Measurements from ENCODE around the gene KLHL42.
A peak's percentile ranks its signal among the peaks of the same experiment; 100 is the strongest.

KLHL42 gene

GRCh38 chr12:27777141-27777540 is 2.9 kb upstream of the KLHL42 start:
- no peak overlapping the region for H3K4me2 ChIP-seq (ENCODE audit: low read depth, low read length, poor library complexity, severe bottlenecking)
- peaks cover 6% of the 10 kb centered on the region for H4K20me1 ChIP-seq (ENCODE audit: insufficient read depth, low read length, poor library complexity, severe bottlenecking)
- no peak overlapping the region for H2AFZ ChIP-seq (ENCODE audit: low read length)
- no peaks in the 10 kb centered on the region for H3K9me3 ChIP-seq (ENCODE audit: insufficient read depth, low read depth, low read length)
- no peaks in the 10 kb centered on the region for H3K9me2 ChIP-seq (replicated peaks; ENCODE audit: low read depth, low read length)
- no peak overlapping the region for H3K9ac ChIP-seq (ENCODE audit: low read depth, low read length, poor library complexity, severe bottlenecking)
- peaks cover 20% of the 10 kb centered on the region for H3K79me2 ChIP-seq (ENCODE audit: insufficient read depth, low read length)
- no peak for TF ChIP-seq EZH2phosphoT487 (IDR thresholded peaks at IDR 0.05; ENCODE audit: borderline replicate concordance)
- TF ChIP-seq, protein P1, sequence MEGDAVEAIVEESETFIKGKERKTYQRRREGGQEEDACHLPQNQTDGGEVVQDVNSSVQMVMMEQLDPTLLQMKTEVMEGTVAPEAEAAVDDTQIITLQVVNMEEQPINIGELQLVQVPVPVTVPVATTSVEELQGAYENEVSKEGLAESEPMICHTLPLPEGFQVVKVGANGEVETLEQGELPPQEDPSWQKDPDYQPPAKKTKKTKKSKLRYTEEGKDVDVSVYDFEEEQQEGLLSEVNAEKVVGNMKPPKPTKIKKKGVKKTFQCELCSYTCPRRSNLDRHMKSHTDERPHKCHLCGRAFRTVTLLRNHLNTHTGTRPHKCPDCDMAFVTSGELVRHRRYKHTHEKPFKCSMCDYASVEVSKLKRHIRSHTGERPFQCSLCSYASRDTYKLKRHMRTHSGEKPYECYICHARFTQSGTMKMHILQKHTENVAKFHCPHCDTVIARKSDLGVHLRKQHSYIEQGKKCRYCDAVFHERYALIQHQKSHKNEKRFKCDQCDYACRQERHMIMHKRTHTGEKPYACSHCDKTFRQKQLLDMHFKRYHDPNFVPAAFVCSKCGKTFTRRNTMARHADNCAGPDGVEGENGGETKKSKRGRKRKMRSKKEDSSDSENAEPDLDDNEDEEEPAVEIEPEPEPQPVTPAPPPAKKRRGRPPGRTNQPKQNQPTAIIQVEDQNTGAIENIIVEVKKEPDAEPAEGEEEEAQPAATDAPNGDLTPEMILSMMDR (conservative IDR thresholded peaks at IDR 0.05; ENCODE audit: low read length), result no peak
- no peaks in the 10 kb centered on the region for H3K36me3 ChIP-seq (ENCODE audit: insufficient read depth, low read length)
- H3F3A ChIP-seq (ENCODE audit: low read depth), result peaks cover 7% of the 10 kb centered on the region; the same call in 1 of the 2 replicates
- no peak overlapping the region for H3K4me3 ChIP-seq (ENCODE audit: low read length, poor library complexity, severe bottlenecking)
- no peaks in the 10 kb centered on the region for H3K27me3 ChIP-seq (ENCODE audit: insufficient read depth, low read length, poor library complexity, severe bottlenecking)
- H3K4me1 ChIP-seq (ENCODE audit: insufficient read depth, low read length, poor library complexity, severe bottlenecking), result peaks cover 19% of the 10 kb centered on the region

DNA sequence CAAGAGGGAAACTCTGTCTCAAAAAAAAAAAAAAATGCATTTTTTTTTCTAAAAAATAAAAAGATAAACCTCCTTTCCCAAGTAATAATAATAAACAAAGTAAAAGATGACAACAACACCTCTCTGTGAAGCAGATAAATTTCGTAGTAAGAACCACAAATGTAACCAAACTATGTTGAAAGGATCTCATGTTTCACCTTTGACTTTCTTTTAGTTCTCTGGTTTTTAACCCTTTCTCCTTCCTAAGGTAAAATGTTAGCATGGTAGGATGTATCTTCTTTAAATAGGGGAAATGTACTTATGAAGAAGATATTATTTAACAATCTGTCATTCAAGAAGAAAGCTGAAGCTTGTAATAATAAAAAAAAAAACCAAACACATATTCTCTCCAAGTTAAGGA is 1.8 kb upstream of the KLHL42 start:
- Histone ChIP-seq H3K9me3 (ENCODE audit: insufficient read depth, low read depth, low read length) (no peaks in the 10 kb centered on the region), H3K79me2 (ENCODE audit: insufficient read depth, low read length) (peaks cover 30% of the 10 kb centered on the region), H3K4me3 (ENCODE audit: low read length, poor library complexity, severe bottlenecking) (no peak overlapping the region), H3K9me2 (replicated peaks; ENCODE audit: low read depth, low read length) (no peaks in the 10 kb centered on the region), H3K4me2 (ENCODE audit: low read depth, low read length, poor library complexity, severe bottlenecking) (no peak overlapping the region), H3K4me1 (ENCODE audit: insufficient read depth, low read length, poor library complexity, severe bottlenecking) (peaks cover 25% of the 10 kb centered on the region), H2AFZ (ENCODE audit: low read length) (no peak overlapping the region), H3K9ac (ENCODE audit: low read depth, low read length, poor library complexity, severe bottlenecking) (no peak overlapping the region), H4K20me1 (ENCODE audit: insufficient read depth, low read length, poor library complexity, severe bottlenecking) (peaks cover 14% of the 10 kb centered on the region), H3F3A (ENCODE audit: low read depth) (peaks cover 7% of the 10 kb centered on the region; the same call in 1 of the 2 replicates), H3K36me3 (ENCODE audit: insufficient read depth, low read length) (no peaks in the 10 kb centered on the region), H3K27me3 (ENCODE audit: insufficient read depth, low read length, poor library complexity, severe bottlenecking) (no peaks in the 10 kb centered on the region)
- TF ChIP-seq, protein P1 (conservative IDR thresholded peaks at IDR 0.05; ENCODE audit: low read length), result no peak
- TF ChIP-seq EZH2phosphoT487 (IDR thresholded peaks at IDR 0.05; ENCODE audit: borderline replicate concordance), result no peak

- Histone ChIP-seq H3K9ac (ENCODE audit: low read depth, low read length, poor library complexity, severe bottlenecking) (peak overlapping the region; percentile 99), H3K4me1 (ENCODE audit: insufficient read depth, low read length, poor library complexity, severe bottlenecking) (peaks cover 30% of the 10 kb centered on the region), H3K4me3 (ENCODE audit: low read length, poor library complexity, severe bottlenecking) (peak overlapping the region; percentile 99), H4K20me1 (ENCODE audit: insufficient read depth, low read length, poor library complexity, severe bottlenecking) (peaks cover 15% of the 10 kb centered on the region), H2AFZ (ENCODE audit: low read length) (peak overlapping the region; percentile 81), H3F3A (ENCODE audit: low read depth) (peaks cover 7% of the 10 kb centered on the region; the same call in 1 of the 2 replicates), H3K36me3 (ENCODE audit: insufficient read depth, low read length) (no peaks in the 10 kb centered on the region), H3K4me2 (ENCODE audit: low read depth, low read length, poor library complexity, severe bottlenecking) (peak overlapping the region; percentile 100), H3K9me2 (replicated peaks; ENCODE audit: low read depth, low read length) (no peaks in the 10 kb centered on the region), H3K9me3 (ENCODE audit: insufficient read depth, low read depth, low read length) (no peaks in the 10 kb centered on the region), H3K79me2 (ENCODE audit: insufficient read depth, low read length) (peaks cover 42% of the 10 kb centered on the region), H3K27me3 (ENCODE audit: insufficient read depth, low read length, poor library complexity, severe bottlenecking) (no peaks in the 10 kb centered on the region)
- no peak for TF ChIP-seq EZH2phosphoT487 (IDR thresholded peaks at IDR 0.05; ENCODE audit: borderline replicate concordance)
- TF ChIP-seq, protein P1 (conservative IDR thresholded peaks at IDR 0.05; ENCODE audit: low read length), result no peak
These were observed 565 bp upstream of the KLHL42 start for GRCh38 chr12:27779416-27779919.

Measured in Loucy (cell line).